Activated CD4-positive, alpha-beta memory T cell treated with anti-CD3 and anti-CD28 coated beads for 36 hours (primary cell): ENCODE results near the gene RAPH1. TPM values are rescaled to one million over a fixed set of nuclear protein-coding genes. Genes with fewer than 3 reads are reported as not detected.
"Not testable (repeated sequence)": the region's sequence is repeated elsewhere in the genome, so short reads cannot be mapped to it uniquely, and the experiment has no call there.

Source experiments
- CTCF ChIA-PET: fragments of 350-600 bp; sonication (Branson Sonifier 250); formaldehyde crosslinking; loops from one replicate; lab custom pipeline; 2021; ENCODE audit warnings: antibody characterized with exemption, inconsistent platforms; lab: Charles Lee
- POLR2A ChIA-PET: fragments of 350-600 bp; sonication (Branson Sonifier 250); formaldehyde crosslinking; loops from one replicate; lab custom pipeline; 2021; ENCODE audit warnings: antibody characterized with exemption; lab: Charles Lee
- DNase-seq: peaks from one replicate; pipeline ENCODE4 v3.0.0-alpha.2; 2020
- H3K27ac Mint-ChIP-seq: one replicate; pipeline ENCODE4 v1.8.0; 2021; ENCODE audit warnings: mixed read lengths
- H3K27me3 Mint-ChIP-seq: one replicate; pipeline ENCODE4 v1.8.0; 2021; ENCODE audit warnings: mixed read lengths
- H3K36me3 Mint-ChIP-seq: one replicate; pipeline ENCODE4 v1.8.0; 2021; ENCODE audit warnings: mixed read lengths
- H3K4me1 Mint-ChIP-seq: one replicate; pipeline ENCODE4 v1.8.0; 2021; ENCODE audit warnings: low read depth, mixed read lengths
- H3K4me3 Mint-ChIP-seq: one replicate; pipeline ENCODE4 v1.8.0; 2021; ENCODE audit warnings: mild to moderate bottlenecking, mixed read lengths
- H3K9me3 Mint-ChIP-seq: one replicate; pipeline ENCODE4 v1.8.0; 2021; ENCODE audit warnings: mixed read lengths
- intact Hi-C: fragments of 100-400 bp; cut with micrococcal nuclease; formaldehyde crosslinking; loops from one replicate; pipeline ENCODE4 v1.15.1; 2023
- total RNA-seq, 2 experiments: library from RNA; stranded (reverse); gene quantifications; one replicate each; pipeline ENCODE4 v1.2.3, GENCODE V29; 2021

Gene RAPH1
- total RNA-seq, 2 experiments from 2014 or later, result 11.5 to 13.1 TPM

DNA sequence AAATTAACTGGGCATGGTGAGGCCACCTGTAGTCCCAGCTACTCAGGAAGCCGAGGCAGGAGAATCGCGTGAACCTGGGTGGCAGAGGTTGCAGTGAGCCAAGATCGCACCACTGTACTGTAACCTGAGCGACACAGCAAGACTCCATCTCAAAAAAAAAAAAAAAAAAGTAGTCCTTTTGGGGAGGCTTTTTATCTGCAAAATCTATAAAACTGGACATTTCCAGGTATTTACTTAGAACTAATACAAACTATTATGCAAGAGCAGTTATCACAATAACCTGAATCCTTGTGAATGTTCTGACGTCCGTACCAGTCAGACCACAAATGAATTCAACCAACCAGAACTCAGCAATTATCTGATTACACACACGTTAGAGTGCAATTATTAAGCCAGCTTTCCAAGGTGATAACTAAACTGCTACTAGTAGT is 8.8 kb upstream of the RAPH1 start:
- intact Hi-C loops, result no loop called here
- peaks cover 2% of the 10 kb centered on the region for H3K9me3 Mint-ChIP-seq
- POLR2A ChIA-PET, result no interaction called here

DNA sequence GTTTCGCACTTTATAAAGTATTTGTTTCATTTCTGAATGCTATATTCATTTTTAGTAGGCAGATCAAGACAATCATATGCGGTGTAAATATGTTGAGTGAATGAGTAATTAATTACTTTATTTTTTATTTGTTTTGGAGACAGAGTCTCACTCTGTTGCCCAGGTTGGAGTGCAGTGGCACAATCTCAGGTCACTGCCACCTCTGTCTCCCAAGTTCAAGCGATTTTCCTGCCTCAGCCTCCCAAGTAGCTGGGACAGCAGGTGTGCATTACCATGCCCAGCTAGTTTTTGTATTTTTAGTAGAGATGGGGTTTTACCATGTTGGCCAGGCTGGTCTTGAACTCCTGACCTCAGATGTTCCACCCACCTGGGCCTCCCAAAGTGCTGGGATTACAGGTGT is 5.5 kb upstream of the RAPH1 start:
- DNase-seq, H3K4me1 Mint-ChIP-seq, H3K27me3 Mint-ChIP-seq, POLR2A ChIA-PET, H3K4me3 Mint-ChIP-seq, H3K36me3 Mint-ChIP-seq, intact Hi-C loops, H3K27ac Mint-ChIP-seq, CTCF ChIA-PET: not testable (repeated sequence)
- peaks cover 24% of the 10 kb centered on the region for H3K9me3 Mint-ChIP-seq

More for the DNA sequence above, 8.8 kb upstream of the RAPH1 start:
- Mint-ChIP-seq H3K27me3 (no peaks in the 10 kb centered on the region), H3K36me3 (no peaks in the 10 kb centered on the region), H3K27ac (no peak overlapping the region), H3K4me3 (no peak overlapping the region), H3K4me1 (peaks cover 10% of the 10 kb centered on the region)
- DNase-seq, result no peak
- CTCF ChIA-PET, result interaction anchor here (0.6 kb wide), 1 partner anchor 68 kb away, joined by 3 read pairs; no protein-coding TSS in a partner anchor

DNA sequence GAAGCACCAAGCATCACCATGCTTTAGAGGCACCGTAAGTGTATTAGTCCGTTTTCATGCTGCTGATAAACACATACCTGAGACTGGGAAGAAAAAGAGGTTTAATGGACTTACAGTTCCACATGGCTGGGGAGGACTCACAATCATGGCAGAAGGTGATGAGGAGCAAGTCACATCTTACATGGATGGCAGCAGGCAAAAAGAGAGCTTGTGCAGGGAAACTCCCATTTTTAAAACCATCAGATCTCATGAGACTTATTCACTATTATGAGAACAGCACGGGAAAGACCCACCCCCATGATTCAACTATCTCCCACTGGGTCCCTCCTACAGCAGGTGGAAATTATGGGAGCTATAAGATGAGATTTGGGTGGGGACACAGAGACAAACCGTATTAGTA is 3.1 kb upstream of the RAPH1 start:
- H3K4me3 Mint-ChIP-seq, intact Hi-C loops, H3K27ac Mint-ChIP-seq, H3K27me3 Mint-ChIP-seq, DNase-seq, CTCF ChIA-PET, POLR2A ChIA-PET, H3K36me3 Mint-ChIP-seq: not testable (repeated sequence)
- peaks cover 18% of the 10 kb centered on the region for H3K4me1 Mint-ChIP-seq
- peaks cover 24% of the 10 kb centered on the region for H3K9me3 Mint-ChIP-seq

DNA sequence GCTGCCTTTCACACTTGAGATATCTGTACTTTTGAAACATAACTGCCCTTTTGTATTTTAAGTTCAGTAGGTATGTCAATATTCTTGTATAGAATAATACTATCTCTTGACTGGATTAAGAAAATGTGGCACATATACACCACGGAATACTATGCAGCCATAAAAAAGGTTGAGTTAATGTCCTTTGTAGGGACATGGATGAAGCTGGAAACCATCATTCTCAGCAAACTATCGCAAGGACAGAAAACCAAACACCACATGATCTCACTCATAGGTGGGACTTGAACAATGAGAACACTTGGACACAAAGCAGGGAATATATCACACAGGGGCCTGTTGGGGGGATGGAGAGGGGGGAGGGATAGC is 1.5 kb upstream of the RAPH1 start:
- Mint-ChIP-seq H3K4me1 (peaks cover 30% of the 10 kb centered on the region), H3K27me3 (peaks cover 12% of the 10 kb centered on the region), H3K9me3 (peaks cover 24% of the 10 kb centered on the region)
- H3K27ac Mint-ChIP-seq, H3K4me3 Mint-ChIP-seq, POLR2A ChIA-PET, H3K36me3 Mint-ChIP-seq, CTCF ChIA-PET, DNase-seq, intact Hi-C loops: not testable (repeated sequence)

DNA sequence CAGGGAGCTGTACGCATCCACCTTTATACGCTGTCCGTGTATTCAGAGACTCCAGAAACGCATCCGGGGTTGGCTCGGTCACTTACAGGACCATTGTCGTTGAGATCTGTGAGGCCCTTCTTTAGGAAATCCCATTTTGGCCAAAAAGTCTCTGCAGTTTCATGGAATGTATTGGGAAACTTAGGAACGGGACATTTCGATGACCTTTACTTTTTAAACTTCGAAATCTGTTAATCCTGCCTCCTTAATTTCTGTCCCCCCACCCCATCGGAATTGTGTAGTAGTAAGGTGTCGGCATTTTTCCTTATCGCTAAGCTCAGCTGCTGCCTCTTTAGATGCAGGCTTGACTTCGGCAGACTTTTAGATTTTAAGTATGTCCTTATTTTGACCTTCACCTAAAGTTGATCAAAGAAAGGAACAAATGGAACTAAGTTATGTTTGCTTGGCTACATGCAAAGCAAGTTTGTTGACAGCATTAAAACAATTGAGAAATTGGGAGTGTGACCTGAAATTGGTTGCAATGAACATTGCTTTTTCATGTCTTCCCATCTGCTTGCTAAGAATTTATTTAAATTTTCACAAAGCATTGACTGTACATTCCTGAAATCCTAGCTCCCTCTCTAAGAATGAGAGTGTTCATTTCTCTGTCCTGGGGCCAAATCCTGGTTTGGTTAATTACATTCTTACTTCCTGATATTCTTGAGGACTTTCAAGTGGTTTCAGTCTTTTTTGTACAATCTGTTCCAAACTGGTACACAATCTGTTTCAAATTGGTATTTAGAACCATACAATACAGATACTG is 884 bp upstream of the RAPH1 start:
- intact Hi-C loops, result loop anchor here (2.0 kb wide), 2 partner anchors 171 to 277 kb away; partner anchors contain the start of gene CD28
- Mint-ChIP-seq H3K27ac (peak overlapping the region; percentile 67), H3K27me3 (peaks cover 14% of the 10 kb centered on the region), H3K9me3 (peaks cover 24% of the 10 kb centered on the region), H3K36me3 (peaks cover 4% of the 10 kb centered on the region), H3K4me1 (peaks cover 32% of the 10 kb centered on the region), H3K4me3 (peak overlapping the region; percentile 82)
- ChIA-PET POLR2A (interaction anchor here (1.2 to 1.6 kb wide), 2 partner anchors 52 to 205 kb away, joined by 3 to 4 read pairs; no protein-coding TSS in a partner anchor), CTCF (interaction anchor here (3.1 kb wide), 1 partner anchor 51 kb away, joined by 7 read pairs; no protein-coding TSS in a partner anchor)
- no peak for DNase-seq

DNA sequence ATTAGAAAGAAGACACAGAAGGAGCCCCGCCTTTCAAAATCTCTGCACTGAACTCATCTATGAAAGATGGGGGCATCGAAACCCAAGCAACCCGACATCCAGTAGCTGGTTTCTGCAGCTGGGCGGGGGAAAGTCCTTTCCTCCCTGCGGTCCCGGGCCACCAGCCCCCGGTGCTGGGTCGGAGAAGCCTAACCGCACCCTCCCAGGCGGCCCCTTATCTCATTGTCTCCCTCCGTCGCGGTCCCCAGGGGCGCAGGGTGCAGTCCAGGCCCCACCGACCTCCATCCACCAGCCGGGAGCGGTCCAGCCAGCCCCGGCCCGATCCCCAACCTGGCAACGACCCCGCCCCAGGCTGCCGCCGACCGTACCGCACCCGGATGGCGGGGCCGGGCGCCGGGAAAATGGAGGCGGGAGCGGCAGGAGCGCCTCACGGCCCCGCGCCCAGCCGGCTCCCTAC is 452 bp downstream of the RAPH1 start:
- Mint-ChIP-seq H3K9me3 (peaks cover 24% of the 10 kb centered on the region), H3K4me1 (peaks cover 31% of the 10 kb centered on the region), H3K27me3 (peaks cover 14% of the 10 kb centered on the region), H3K36me3 (peaks cover 4% of the 10 kb centered on the region), H3K4me3 (peak overlapping the region; percentile 81), H3K27ac (no peak overlapping the region)
- intact Hi-C loops, result loop anchor here (1.0 to 2.0 kb wide), 4 partner anchors 45 to 295 kb away; partner anchors contain the start of genes CD28 and CYP20A1
- ChIA-PET POLR2A (interaction anchor here (1.0 to 1.6 kb wide), 2 partner anchors 206 to 277 kb away, joined by 3 read pairs; no protein-coding TSS in a partner anchor), CTCF (interaction anchor here (0.7 to 3.1 kb wide), 3 partner anchors 50 to 281 kb away, joined by 3 to 7 read pairs (median 3); no protein-coding TSS in a partner anchor)
- peak; percentile 54 for DNase-seq

DNA sequence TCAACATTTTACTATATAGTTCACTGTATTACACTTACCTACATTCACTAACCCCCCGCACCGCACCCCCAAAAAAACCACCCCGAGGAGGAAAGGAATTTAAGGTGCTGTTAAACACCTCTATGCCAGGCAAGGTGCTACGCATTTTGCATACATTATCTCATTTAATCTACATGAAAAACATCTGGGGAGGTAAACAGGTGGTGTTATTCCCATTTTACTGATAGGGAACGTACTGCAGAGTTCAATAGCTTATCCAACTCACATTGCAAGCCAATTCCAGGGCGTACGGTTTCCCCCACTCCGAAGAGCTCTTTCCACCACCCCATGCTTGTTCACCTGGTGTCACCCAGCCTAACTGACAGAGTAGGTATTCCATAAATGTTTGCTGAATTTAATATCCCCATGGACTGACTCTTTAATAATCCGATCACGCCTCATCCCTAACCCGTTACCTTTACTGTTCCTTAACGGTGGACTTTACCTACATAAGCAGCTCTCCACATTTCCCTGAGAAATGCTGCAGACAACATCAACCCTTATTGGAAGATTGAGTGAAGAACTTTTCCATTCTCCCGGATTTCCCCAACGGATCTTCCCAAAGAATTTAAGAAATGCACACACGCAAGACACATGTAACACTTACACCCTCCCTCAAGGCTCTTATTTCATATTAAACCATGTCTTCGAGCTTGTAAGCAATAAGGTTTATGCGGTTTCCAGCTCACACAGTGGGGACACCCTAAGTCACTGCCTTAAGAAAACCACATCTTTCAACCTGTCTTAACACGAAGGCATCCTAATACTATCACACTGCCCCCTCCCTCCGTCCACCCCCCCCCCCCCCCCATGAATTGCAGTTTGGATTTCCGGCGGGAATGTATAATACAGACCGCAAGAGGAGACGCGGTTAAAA is 1.2 kb downstream of the RAPH1 start:
- peak; percentile 33 for DNase-seq

DNA sequence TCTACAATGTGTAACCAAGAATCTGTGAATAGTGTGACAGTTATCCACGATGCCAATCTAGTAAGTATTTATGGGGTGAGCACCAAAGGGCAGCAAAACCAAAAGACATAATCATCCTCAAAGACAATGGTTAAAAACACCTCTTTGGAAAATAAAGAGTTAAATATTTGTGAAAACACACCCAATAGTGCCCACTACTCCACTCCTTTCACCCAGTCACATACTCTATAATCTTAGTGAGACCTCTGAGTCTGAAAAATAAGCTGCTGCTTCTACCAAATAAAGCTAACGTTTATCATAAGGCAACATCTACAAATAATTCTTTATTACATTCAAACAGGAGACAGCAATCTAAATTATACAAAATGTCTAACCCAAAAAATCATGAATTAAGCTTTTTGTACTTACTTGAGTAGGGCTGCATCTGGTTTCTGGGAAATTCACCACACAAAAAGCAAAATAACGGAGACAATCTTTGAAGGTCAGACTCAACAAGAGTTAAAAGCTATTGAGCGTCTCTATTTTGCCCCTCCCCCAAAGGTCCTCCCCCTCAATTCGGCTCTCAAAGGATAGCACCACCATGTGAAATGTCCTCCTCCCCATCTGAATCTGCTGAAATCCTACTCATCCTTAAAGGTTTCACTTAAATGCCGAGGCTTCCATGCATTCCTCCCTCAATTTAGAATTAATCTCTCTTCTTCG is 2.0 kb downstream of the RAPH1 start:
- Mint-ChIP-seq H3K27ac (no peak overlapping the region), H3K36me3 (peaks cover 4% of the 10 kb centered on the region), H3K4me3 (peak overlapping the region; percentile 81), H3K4me1 (peaks cover 31% of the 10 kb centered on the region), H3K9me3 (peaks cover 15% of the 10 kb centered on the region), H3K27me3 (peaks cover 14% of the 10 kb centered on the region)
- DNase-seq, result no peak
- intact Hi-C loops, result no loop called here
- POLR2A ChIA-PET, result no interaction called here
- CTCF ChIA-PET, result interaction anchor here (1.0 to 3.1 kb wide), 2 partner anchors 48 to 281 kb away, joined by 3 to 7 read pairs; no protein-coding TSS in a partner anchor

More for the DNA sequence above, 1.2 kb downstream of the RAPH1 start:
- H3K27me3 Mint-ChIP-seq, result peaks cover 14% of the 10 kb centered on the region
- intact Hi-C loops, result loop anchor here (1.0 to 2.0 kb wide), 4 partner anchors 45 to 295 kb away; partner anchors contain the start of genes CD28 and CYP20A1
- peak overlapping the region; percentile 81 for H3K4me3 Mint-ChIP-seq
- H3K27ac Mint-ChIP-seq, result peak overlapping the region; percentile 16
- peaks cover 31% of the 10 kb centered on the region for H3K4me1 Mint-ChIP-seq
- peaks cover 4% of the 10 kb centered on the region for H3K36me3 Mint-ChIP-seq
- POLR2A ChIA-PET, result interaction anchor here (1.0 kb wide), 1 partner anchor 278 kb away, joined by 3 read pairs; no protein-coding TSS in a partner anchor
- H3K9me3 Mint-ChIP-seq, result peaks cover 23% of the 10 kb centered on the region
- CTCF ChIA-PET, result interaction anchor here (1.0 to 3.1 kb wide), 3 partner anchors 49 to 282 kb away, joined by 3 to 7 read pairs (median 3); no protein-coding TSS in a partner anchor

DNA sequence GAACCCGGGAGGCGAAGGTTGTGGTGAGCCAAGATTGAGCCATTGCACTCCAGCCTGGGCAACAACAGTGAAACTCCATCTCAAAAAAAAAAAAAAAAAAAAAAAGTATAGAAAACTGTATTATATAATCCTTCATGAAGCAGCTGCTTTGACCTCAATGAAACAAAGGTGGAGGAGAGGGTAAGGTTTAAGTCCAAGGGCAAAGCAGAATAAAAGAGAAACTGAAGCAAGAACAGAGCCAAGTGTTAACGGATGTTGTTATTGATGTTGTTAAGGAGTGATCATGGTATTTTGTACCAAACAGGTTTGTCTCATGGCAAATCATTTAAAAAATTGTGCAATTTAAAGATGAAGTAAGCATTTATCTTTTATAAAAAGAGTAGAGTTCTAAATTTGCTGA is 7.4 kb downstream of the RAPH1 start:
- H3K4me1 Mint-ChIP-seq, result peaks cover 9% of the 10 kb centered on the region
- no peak for DNase-seq
- no peaks in the 10 kb centered on the region for H3K36me3 Mint-ChIP-seq
- no peak overlapping the region for H3K4me3 Mint-ChIP-seq
- no peak overlapping the region for H3K27ac Mint-ChIP-seq
- POLR2A ChIA-PET, result no interaction called here
- no peaks in the 10 kb centered on the region for H3K9me3 Mint-ChIP-seq
- H3K27me3 Mint-ChIP-seq, result peaks cover 3% of the 10 kb centered on the region
- intact Hi-C loops, result no loop called here
- CTCF ChIA-PET, result interaction anchor here (0.5 kb wide), 1 partner anchor 24 kb away, joined by 3 read pairs; no protein-coding TSS in a partner anchor

DNA sequence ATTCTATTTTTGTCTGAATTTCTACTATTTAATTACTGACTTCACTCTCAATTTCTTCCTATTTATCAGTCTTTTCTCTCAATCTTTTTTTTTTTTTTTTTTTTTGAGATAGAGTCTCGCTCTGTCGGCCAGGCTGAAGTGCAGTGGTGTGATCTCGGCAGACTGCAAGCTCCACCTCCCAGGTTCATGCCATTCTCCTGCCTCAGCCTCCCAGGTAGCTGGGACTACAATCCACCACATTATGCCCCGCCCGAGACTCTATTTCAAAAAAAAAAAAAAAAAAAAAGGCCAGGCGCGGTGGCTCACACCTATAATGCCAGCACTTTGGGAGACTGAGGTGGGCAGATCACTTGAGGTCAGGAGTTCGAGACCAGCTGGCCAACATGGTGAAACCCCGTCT is 21.8 kb downstream of the RAPH1 start:
- H3K4me3 Mint-ChIP-seq, H3K9me3 Mint-ChIP-seq, H3K27me3 Mint-ChIP-seq, H3K36me3 Mint-ChIP-seq, POLR2A ChIA-PET, CTCF ChIA-PET, H3K27ac Mint-ChIP-seq, intact Hi-C loops, H3K4me1 Mint-ChIP-seq, DNase-seq: not testable (repeated sequence)

DNA sequence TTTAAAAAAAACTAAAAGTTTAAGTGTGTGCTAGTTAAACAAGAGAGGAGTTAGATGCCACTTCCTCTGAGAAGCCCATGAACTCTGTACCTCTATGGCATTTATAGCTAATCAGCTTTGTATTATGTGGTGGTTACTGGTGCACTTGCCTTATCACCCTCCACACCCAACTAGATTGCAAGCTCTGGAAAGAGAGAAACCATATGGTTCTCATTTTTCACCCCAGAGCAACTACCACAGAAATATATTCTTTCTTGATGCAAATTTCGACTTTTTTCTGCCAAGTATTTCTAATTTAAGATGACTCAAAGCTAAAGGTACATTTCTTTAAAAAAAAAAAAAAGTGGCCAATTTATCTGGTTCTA is 24.2 kb downstream of the RAPH1 start:
- H3K36me3 Mint-ChIP-seq, result peaks cover 2% of the 10 kb centered on the region
- no peak overlapping the region for H3K27ac Mint-ChIP-seq
- peaks cover 4% of the 10 kb centered on the region for H3K9me3 Mint-ChIP-seq
- ChIA-PET POLR2A (no interaction called here), CTCF (interaction anchor here (0.7 kb wide), 1 partner anchor 800 kb away, joined by 5 read pairs; no protein-coding TSS in a partner anchor)
- no peak for DNase-seq
- H3K4me1 Mint-ChIP-seq, result peaks cover 4% of the 10 kb centered on the region
- H3K4me3 Mint-ChIP-seq, result no peak overlapping the region
- intact Hi-C loops, result no loop called here
- H3K27me3 Mint-ChIP-seq, result no peaks in the 10 kb centered on the region
